ENCODE results near the gene VKORC1. TPM values are rescaled to one million over a fixed set of nuclear protein-coding genes. Genes with fewer than 3 reads are reported as not detected.

The VKORC1 gene
- total RNA-seq, 1 experiment from 2014 or later, result 83.8 TPM

GRCh38 chr16:31143011-31143693 is 48.6 kb upstream of the VKORC1 start:
- H2AFZ ChIP-seq (ENCODE audit: low read depth, low read length, poor library complexity, severe bottlenecking), result no peak overlapping the region
- no peaks in the 10 kb centered on the region for H3K36me3 ChIP-seq (ENCODE audit: control insufficient read depth in 1 of 2, insufficient read depth in 2 of 2, low read length in 2 of 2)
- H4K20me1 ChIP-seq (ENCODE audit: insufficient read depth), result no peaks in the 10 kb centered on the region
- peak overlapping the region; percentile 61; the same call in 1 of the 2 replicates for H3K9ac ChIP-seq (ENCODE audit: low read length)
- no peaks in the 10 kb centered on the region for H3K27me3 ChIP-seq (ENCODE audit: insufficient read depth, low read length)
- H3K4me2 ChIP-seq (ENCODE audit: low read length), result peak overlapping the region; percentile 80
- no TSS peak for BruUV-seq (replicated peaks)
- H3K4me3 ChIP-seq (replicated peaks in 1 of 2; ENCODE audit: low read depth in 1 of 2, low read length in 2 of 2), result no peak overlapping the region
- DNase-seq (ENCODE audit: low read depth, low spot score) (no peak), ATAC-seq (no peak)
- no peaks in the 10 kb centered on the region for H3K9me3 ChIP-seq (ENCODE audit: control insufficient read depth in 1 of 2, insufficient read depth in 1 of 2, low read depth in 1 of 2, low read length in 2 of 2)
- intact Hi-C loops (cut with micrococcal nuclease), result no loop called here
- ChIA-PET CTCF (interaction anchor here (0.8 to 2.2 kb wide), 17 partner anchors 9 to 730 kb away, joined by 3 to 30 read pairs (median 5); partner anchors contain the start of genes ARMC5, HSD3B7, KAT8 and ZNF267), RAD21 (ENCODE audit: low non-redundant PET in 1 of 2, low total read pairs in 2 of 2, uncharacterized antibody in 2 of 2, unreplicated experiment in 2 of 2) (interaction anchor here (1.3 to 1.8 kb wide), 6 partner anchors 26 to 240 kb away, joined by 4 to 10 read pairs (median 4); partner anchors contain the start of genes HSD3B7 (in 2 of the 2), KAT8 (in 1 of the 2), ZNF646 (in 1 of the 2) and ZNF668 (in 1 of the 2)), POLR2A (interaction anchor here (0.9 to 9.9 kb wide), 6 partner anchors 9 to 158 kb away, joined by 3 to 84 read pairs (median 6); partner anchors contain the start of genes FUS, HSD3B7 and KAT8)
- TF ChIP-seq TCF7L2 (IDR thresholded peaks at IDR 0.05; ENCODE audit: borderline replicate concordance, extremely low read depth, insufficient read depth, insufficient read length) (no peak), FOSL1 (IDR thresholded peaks at IDR 0.05; ENCODE audit: low read depth) (no peak), RAD21 (IDR thresholded peaks at IDR 0.05; ENCODE audit: low read depth) (no peak), JUND (IDR thresholded peaks at IDR 0.05) (no peak), CEBPB (IDR thresholded peaks at IDR 0.05; ENCODE audit: low read depth) (no peak), SP1 (IDR thresholded peaks at IDR 0.05; ENCODE audit: low read depth) (no peak), POLR2A (IDR thresholded peaks at IDR 0.05; ENCODE audit: borderline replicate concordance, extremely low read depth, insufficient read depth, insufficient read length) (no peak)
- TF ChIP-seq, protein P1, sequence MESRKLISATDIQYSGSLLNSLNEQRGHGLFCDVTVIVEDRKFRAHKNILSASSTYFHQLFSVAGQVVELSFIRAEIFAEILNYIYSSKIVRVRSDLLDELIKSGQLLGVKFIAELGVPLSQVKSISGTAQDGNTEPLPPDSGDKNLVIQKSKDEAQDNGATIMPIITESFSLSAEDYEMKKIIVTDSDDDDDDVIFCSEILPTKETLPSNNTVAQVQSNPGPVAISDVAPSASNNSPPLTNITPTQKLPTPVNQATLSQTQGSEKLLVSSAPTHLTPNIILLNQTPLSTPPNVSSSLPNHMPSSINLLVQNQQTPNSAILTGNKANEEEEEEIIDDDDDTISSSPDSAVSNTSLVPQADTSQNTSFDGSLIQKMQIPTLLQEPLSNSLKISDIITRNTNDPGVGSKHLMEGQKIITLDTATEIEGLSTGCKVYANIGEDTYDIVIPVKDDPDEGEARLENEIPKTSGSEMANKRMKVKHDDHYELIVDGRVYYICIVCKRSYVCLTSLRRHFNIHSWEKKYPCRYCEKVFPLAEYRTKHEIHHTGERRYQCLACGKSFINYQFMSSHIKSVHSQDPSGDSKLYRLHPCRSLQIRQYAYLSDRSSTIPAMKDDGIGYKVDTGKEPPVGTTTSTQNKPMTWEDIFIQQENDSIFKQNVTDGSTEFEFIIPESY (IDR thresholded peaks at IDR 0.05; ENCODE audit: extremely low read depth, insufficient replicate concordance, low read length), result no peak
- H3K27ac ChIP-seq (ENCODE audit: low read depth, low read length), result peak overlapping the region; percentile 72; the same call in 1 of the 2 replicates
- no peaks in the 10 kb centered on the region for H3K9me2 ChIP-seq (ENCODE audit: insufficient read depth)
- no peaks in the 10 kb centered on the region for H3K79me2 ChIP-seq (ENCODE audit: insufficient read depth, low read length)
- H3K4me1 ChIP-seq (ENCODE audit: control insufficient read depth in 1 of 2, insufficient read depth in 2 of 2, low read length in 2 of 2), result peaks cover 33 to 55% of the 10 kb centered on the region in 2 experiments

Measured in HCT116 (cell line).